Transverse colon (tissue), 4 donors: ENCODE results near the gene GRIK4.

Experiments
- CTCF ChIP-seq, 5 experiments: fragments of 200-600 bp in 3 of 5; fragments of 450-650 bp in 2 of 5; sonication (generic) in 3 of 5; IDR thresholded peaks; 1 replicate in 2 of 5; 2 replicates in 3 of 5; pipeline ENCODE4 v1.5.1; 2016 to 2017; ENCODE audit warnings: antibody characterized with exemption in 5 of 5, inconsistent platforms in 3 of 5, mild to moderate bottlenecking in 2 of 5, moderate library complexity in 1 of 5
- POLR2A ChIP-seq: fragments of 450-650 bp; IDR thresholded peaks from one replicate; pipeline ENCODE4 v1.6.1; 2016; ENCODE audit warnings: antibody characterized with exemption, mild to moderate bottlenecking, moderate library complexity
- POLR2AphosphoS5 ChIP-seq, 3 donors: sonication (generic); formaldehyde crosslinking; IDR thresholded peaks; one replicate each; pipeline ENCODE4 v1.6.1; 2016; ENCODE audit warnings: antibody characterized with exemption in 3 of 3

- TF ChIP-seq CTCF (IDR thresholded peaks at IDR 0.05) (no peak), POLR2A (no peak), POLR2AphosphoS5 (IDR thresholded peaks at IDR 0.05) (no peak)
Measured at GRCh38 chr11:120786206-120786735, 274.7 kb downstream of the GRIK4 start.
